Measurements from ENCODE around the gene BPGM.
A peak's percentile ranks its signal among the peaks of the same experiment; 100 is the strongest.
"Not testable (repeated sequence)": the region's sequence is repeated elsewhere in the genome, so short reads cannot be mapped to it uniquely, and the experiment has no call there.

BPGM gene

GRCh38 chr7:134678115-134678514, 31.5 kb downstream of the BPGM start:
- H3K9me3 ChIP-seq, result no peaks in the 10 kb centered on the region
- intact Hi-C loops (cut with DNase I; ENCODE audit: low total_unique reads), result no loop called here
- no peak for DNase-seq
- no peak overlapping the region for H3K27ac ChIP-seq
- H3K4me1 ChIP-seq, result no peaks in the 10 kb centered on the region
- no peaks in the 10 kb centered on the region for H3K27me3 ChIP-seq
- no peak for TF ChIP-seq CTCF (IDR thresholded peaks at IDR 0.05)
- no peak overlapping the region for H3K4me3 ChIP-seq
- peaks cover 8 to 29% (median 24%) of the 10 kb centered on the region in 3 donors for H3K36me3 ChIP-seq

GRCh38 chr7:134679006-134679405, 32.4 kb downstream of the BPGM start:
- H3K27me3 ChIP-seq, result no peaks in the 10 kb centered on the region
- intact Hi-C loops (cut with DNase I; ENCODE audit: low total_unique reads), result no loop called here
- no peak overlapping the region for H3K4me3 ChIP-seq
- DNase-seq, result no peak
- no peak for TF ChIP-seq CTCF (IDR thresholded peaks at IDR 0.05)
- H3K9me3 ChIP-seq, result no peaks in the 10 kb centered on the region
- H3K4me1 ChIP-seq, result no peaks in the 10 kb centered on the region
- no peak overlapping the region for H3K27ac ChIP-seq
- peaks cover 8 to 24% (median 22%) of the 10 kb centered on the region in 3 donors for H3K36me3 ChIP-seq

- Histone ChIP-seq H3K36me3 (peaks cover 5 to 15% (median 14%) of the 10 kb centered on the region in 3 donors), H3K27ac (no peak overlapping the region), H3K4me1 (peaks cover 0 to 14% (median 10%) of the 10 kb centered on the region in 4 donors), H3K27me3 (no peaks in the 10 kb centered on the region), H3K4me3 (no peak overlapping the region), H3K9me3 (no peaks in the 10 kb centered on the region)
- DNase-seq, result no peak
- intact Hi-C loops (cut with DNase I; ENCODE audit: low total_unique reads), result no loop called here
- no peak for TF ChIP-seq CTCF (IDR thresholded peaks at IDR 0.05)
Observed at GRCh38 chr7:134684165-134684564, 37.5 kb downstream of the BPGM start.

- H3K27me3 ChIP-seq, result no peaks in the 10 kb centered on the region
- H3K4me1 ChIP-seq, result peaks cover 0 to 22% (median 13%) of the 10 kb centered on the region in 4 donors
- H3K27ac ChIP-seq, result no peak overlapping the region
- DNase-seq, result no peak
- no peak overlapping the region for H3K4me3 ChIP-seq
- no peaks in the 10 kb centered on the region for H3K9me3 ChIP-seq
- intact Hi-C loops (cut with DNase I; ENCODE audit: low total_unique reads), result no loop called here
- H3K36me3 ChIP-seq, result peaks cover 0 to 5% (median 4%) of the 10 kb centered on the region in 3 donors
- no peak for TF ChIP-seq CTCF (IDR thresholded peaks at IDR 0.05)
Observed at GRCh38 chr7:134685250-134685649, 38.6 kb downstream of the BPGM start.

GRCh38 chr7:134686786-134687185, 40.1 kb downstream of the BPGM start:
- Histone ChIP-seq H3K4me1 (peaks cover 0 to 37% (median 28%) of the 10 kb centered on the region in 4 donors), H3K27ac (peak overlapping the region in 1 of 2 donors; percentile 31), H3K4me3 (peak overlapping the region; percentile 7 to 32), H3K27me3 (no peaks in the 10 kb centered on the region), H3K9me3 (no peaks in the 10 kb centered on the region), H3K36me3 (no peaks in the 10 kb centered on the region)
- DNase-seq, result no peak
- TF ChIP-seq CTCF (IDR thresholded peaks at IDR 0.05), result peak; percentile 30 to 51
- intact Hi-C loops (cut with DNase I; ENCODE audit: low total_unique reads), result loop anchor here (2.0 kb wide), 1 partner anchor 484 kb away; the partner anchor contains the start of gene CYREN

- H3K36me3 ChIP-seq; intact Hi-C loops (cut with DNase I; ENCODE audit: low total_unique reads); H3K9me3 ChIP-seq; DNase-seq; H3K27me3 ChIP-seq: not testable (repeated sequence)
- peaks cover 0 to 65% (median 49%) of the 10 kb centered on the region in 4 donors for H3K4me1 ChIP-seq
- H3K27ac ChIP-seq, result peak overlapping the region; percentile 87 to 90
- H3K4me3 ChIP-seq, result peak overlapping the region; percentile 47 to 55
Observed at GRCh38 chr7:134689550-134689949, 42.9 kb downstream of the BPGM start.
